Measurements from ENCODE around the gene MIER2. TPM values are rescaled to one million over a fixed set of nuclear protein-coding genes. Genes with fewer than 3 reads are reported as not detected.

MIER2 gene
- total RNA-seq, 1 experiment from 2014 or later = 22.8 TPM

- H3K27ac Mint-ChIP-seq (ENCODE audit: unreplicated experiment) = no peak overlapping the region
- TF ChIP-seq, protein P1, sequence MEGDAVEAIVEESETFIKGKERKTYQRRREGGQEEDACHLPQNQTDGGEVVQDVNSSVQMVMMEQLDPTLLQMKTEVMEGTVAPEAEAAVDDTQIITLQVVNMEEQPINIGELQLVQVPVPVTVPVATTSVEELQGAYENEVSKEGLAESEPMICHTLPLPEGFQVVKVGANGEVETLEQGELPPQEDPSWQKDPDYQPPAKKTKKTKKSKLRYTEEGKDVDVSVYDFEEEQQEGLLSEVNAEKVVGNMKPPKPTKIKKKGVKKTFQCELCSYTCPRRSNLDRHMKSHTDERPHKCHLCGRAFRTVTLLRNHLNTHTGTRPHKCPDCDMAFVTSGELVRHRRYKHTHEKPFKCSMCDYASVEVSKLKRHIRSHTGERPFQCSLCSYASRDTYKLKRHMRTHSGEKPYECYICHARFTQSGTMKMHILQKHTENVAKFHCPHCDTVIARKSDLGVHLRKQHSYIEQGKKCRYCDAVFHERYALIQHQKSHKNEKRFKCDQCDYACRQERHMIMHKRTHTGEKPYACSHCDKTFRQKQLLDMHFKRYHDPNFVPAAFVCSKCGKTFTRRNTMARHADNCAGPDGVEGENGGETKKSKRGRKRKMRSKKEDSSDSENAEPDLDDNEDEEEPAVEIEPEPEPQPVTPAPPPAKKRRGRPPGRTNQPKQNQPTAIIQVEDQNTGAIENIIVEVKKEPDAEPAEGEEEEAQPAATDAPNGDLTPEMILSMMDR (IDR thresholded peaks at IDR 0.05; ENCODE audit: unreplicated experiment) = no peak
- H3K4me1 Mint-ChIP-seq (ENCODE audit: low read depth, unreplicated experiment) = no peaks in the 10 kb centered on the region
- CTCF ChIA-PET = no interaction called here
- no TSS peak for BruUV-seq (replicated peaks)
- DNase-seq = no peak
- peaks cover 33% of the 10 kb centered on the region for H3K36me3 Mint-ChIP-seq (ENCODE audit: insufficient read depth, unreplicated experiment)
- H3K4me3 Mint-ChIP-seq (ENCODE audit: low read depth, unreplicated experiment) = no peak overlapping the region
- H3K9me3 Mint-ChIP-seq (ENCODE audit: low read depth, unreplicated experiment) = peaks cover 3% of the 10 kb centered on the region
- intact Hi-C loops (cut with micrococcal nuclease; ENCODE audit: unreplicated experiment) = no loop called here
- H3K27me3 Mint-ChIP-seq (ENCODE audit: unreplicated experiment) = no peaks in the 10 kb centered on the region
Observed at GRCh38 chr19:325173-325936, 19.2 kb downstream of the MIER2 start.

GRCh38 chr19:324716-325115, 19.9 kb downstream of the MIER2 start:
- TF ChIP-seq, protein P1 (IDR thresholded peaks at IDR 0.05; ENCODE audit: unreplicated experiment) = no peak
- Mint-ChIP-seq H3K4me1 (ENCODE audit: low read depth, unreplicated experiment) (no peaks in the 10 kb centered on the region), H3K36me3 (ENCODE audit: insufficient read depth, unreplicated experiment) (peaks cover 33% of the 10 kb centered on the region), H3K27me3 (ENCODE audit: unreplicated experiment) (no peaks in the 10 kb centered on the region), H3K9me3 (ENCODE audit: low read depth, unreplicated experiment) (peaks cover 3% of the 10 kb centered on the region), H3K27ac (ENCODE audit: unreplicated experiment) (no peak overlapping the region), H3K4me3 (ENCODE audit: low read depth, unreplicated experiment) (no peak overlapping the region)
- BruUV-seq (replicated peaks) = no TSS peak
- intact Hi-C loops (cut with micrococcal nuclease; ENCODE audit: unreplicated experiment) = no loop called here
- CTCF ChIA-PET = no interaction called here
- no peak for DNase-seq

- Mint-ChIP-seq H3K4me1 (ENCODE audit: low read depth, unreplicated experiment) (no peaks in the 10 kb centered on the region), H3K27ac (ENCODE audit: unreplicated experiment) (no peak overlapping the region), H3K36me3 (ENCODE audit: insufficient read depth, unreplicated experiment) (peaks cover 25% of the 10 kb centered on the region), H3K27me3 (ENCODE audit: unreplicated experiment) (no peaks in the 10 kb centered on the region), H3K9me3 (ENCODE audit: low read depth, unreplicated experiment) (no peaks in the 10 kb centered on the region), H3K4me3 (ENCODE audit: low read depth, unreplicated experiment) (no peak overlapping the region)
- TF ChIP-seq, protein P1 (IDR thresholded peaks at IDR 0.05; ENCODE audit: unreplicated experiment) = no peak
- no TSS peak for BruUV-seq (replicated peaks)
- intact Hi-C loops (cut with micrococcal nuclease; ENCODE audit: unreplicated experiment) = no loop called here
- CTCF ChIA-PET = no interaction called here
- DNase-seq = no peak
Observed at GRCh38 chr19:322616-323015, 22.0 kb downstream of the MIER2 start.

DNA sequence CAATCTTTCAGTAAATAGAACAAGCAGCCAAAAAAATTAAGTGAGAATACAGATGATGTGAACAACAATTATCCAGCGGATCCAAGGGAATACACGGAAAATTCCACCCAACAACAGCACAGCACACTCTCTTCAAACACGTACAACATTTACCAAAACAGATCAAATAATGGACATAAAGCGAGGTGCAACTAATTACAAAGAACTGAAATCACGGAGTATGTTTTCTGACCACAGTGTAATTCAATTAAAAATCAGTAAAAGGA, 26.2 kb downstream of the MIER2 start:
- no peak overlapping the region for H3K27ac Mint-ChIP-seq (ENCODE audit: unreplicated experiment)
- intact Hi-C loops (cut with micrococcal nuclease; ENCODE audit: unreplicated experiment) = no loop called here
- peaks cover 26% of the 10 kb centered on the region for H3K36me3 Mint-ChIP-seq (ENCODE audit: insufficient read depth, unreplicated experiment)
- H3K4me3 Mint-ChIP-seq (ENCODE audit: low read depth, unreplicated experiment) = no peak overlapping the region
- DNase-seq = no peak
- CTCF ChIA-PET = no interaction called here
- no peaks in the 10 kb centered on the region for H3K27me3 Mint-ChIP-seq (ENCODE audit: unreplicated experiment)
- no peaks in the 10 kb centered on the region for H3K4me1 Mint-ChIP-seq (ENCODE audit: low read depth, unreplicated experiment)
- no TSS peak for BruUV-seq (replicated peaks)
- H3K9me3 Mint-ChIP-seq (ENCODE audit: low read depth, unreplicated experiment) = peaks cover 3% of the 10 kb centered on the region
- TF ChIP-seq, protein P1 (IDR thresholded peaks at IDR 0.05; ENCODE audit: unreplicated experiment) = no peak
